ENCODE results near the gene POC1B. TPM values are rescaled to one million over a fixed set of nuclear protein-coding genes. Genes with fewer than 3 reads are reported as not detected.
"Not testable (repeated sequence)": the region's sequence is repeated elsewhere in the genome, so short reads cannot be mapped to it uniquely, and the experiment has no call there.

POC1B gene
- total RNA-seq, 1 experiment from 2014 or later, result 32.9 TPM

DNA sequence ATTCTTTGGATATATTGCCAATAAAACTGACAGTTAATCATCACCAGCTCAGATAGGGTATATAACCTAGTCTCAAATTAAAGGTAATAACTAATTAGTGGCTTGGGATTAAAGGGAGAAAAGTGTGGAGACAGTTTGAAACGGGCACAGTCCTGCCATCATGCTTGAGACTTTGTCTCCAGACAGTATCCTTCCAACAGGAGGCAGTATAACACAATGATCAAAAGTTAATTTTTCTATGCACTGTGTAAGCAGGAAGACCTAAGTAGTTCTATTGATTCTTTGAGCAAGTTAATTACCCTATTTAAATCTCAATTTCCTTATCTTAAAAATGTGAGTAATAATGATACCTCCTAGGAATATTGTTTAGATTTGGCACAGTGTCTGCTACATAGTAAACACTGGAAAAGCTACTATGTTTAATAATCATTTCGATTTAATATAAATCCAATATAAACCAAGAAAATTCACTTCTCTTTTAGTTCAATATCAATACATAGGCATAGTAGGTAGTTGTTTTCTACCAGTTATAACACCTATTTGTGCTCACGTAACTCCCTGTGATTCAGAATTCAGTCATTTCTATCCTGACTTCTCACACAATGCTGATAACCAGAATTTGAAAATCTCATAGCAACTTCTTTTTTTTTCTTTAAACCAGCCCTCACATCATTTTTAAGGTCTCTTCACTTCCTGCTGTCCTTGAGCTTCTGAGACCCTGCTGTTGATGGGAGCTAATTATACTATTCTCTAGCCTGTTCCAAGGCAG lies 54.9 kb downstream of the POC1B start:
- Histone ChIP-seq H3K4me1 (no peaks in the 10 kb centered on the region), H3K36me3 (peaks cover 4% of the 10 kb centered on the region; the same call in 1 of the 2 replicates), H3K27me3 (no peaks in the 10 kb centered on the region), H3K27ac (no peak overlapping the region), H3K9me3 (replicated peaks) (no peaks in the 10 kb centered on the region), H3K4me3 (no peak overlapping the region)
- DNase-seq, result peak in 1 of 2 experiments; percentile 64

- H3K27ac ChIP-seq, result no peak overlapping the region
- DNase-seq, result no peak
- H3K36me3 ChIP-seq, result peaks cover 4% of the 10 kb centered on the region; the same call in 1 of the 2 replicates
- H3K27me3 ChIP-seq, result no peaks in the 10 kb centered on the region
- no peaks in the 10 kb centered on the region for H3K4me1 ChIP-seq
- no peak overlapping the region for H3K4me3 ChIP-seq
- no peaks in the 10 kb centered on the region for H3K9me3 ChIP-seq (replicated peaks)
Measured at GRCh38 chr12:89469361-89469760, 56.5 kb downstream of the POC1B start.

DNA sequence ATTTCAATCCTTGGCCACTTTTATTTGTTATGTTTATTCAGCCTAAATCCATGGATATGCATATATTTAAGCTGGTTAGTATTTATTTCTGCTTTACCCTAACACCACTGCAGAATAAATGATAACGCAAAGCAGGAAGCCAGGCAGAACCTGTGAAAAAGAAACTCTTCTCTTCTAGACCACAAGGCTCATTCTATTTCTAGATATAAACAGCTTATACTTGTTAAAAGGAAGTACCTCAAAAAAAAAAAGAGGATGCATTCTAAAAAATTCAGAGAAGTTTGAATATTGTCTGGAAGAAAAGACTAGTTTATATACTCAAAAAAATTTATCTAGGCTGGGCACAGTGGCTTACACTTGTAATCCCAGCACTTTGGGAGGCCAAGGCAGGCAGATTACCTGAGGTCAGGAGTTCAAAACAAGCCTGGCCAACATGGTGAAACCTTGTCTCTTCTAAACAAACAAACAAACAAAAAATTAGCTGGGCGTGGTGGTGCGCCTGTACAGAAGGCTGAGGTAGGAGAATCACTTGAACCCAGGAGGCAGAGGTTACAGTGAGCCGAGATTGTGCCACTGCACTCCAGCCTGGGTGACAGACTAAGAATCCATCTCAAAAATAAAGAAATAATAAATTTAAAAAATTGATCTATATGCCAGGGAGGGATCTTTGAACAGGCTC lies 57.1 kb downstream of the POC1B start:
- Histone ChIP-seq H3K4me1 (no peaks in the 10 kb centered on the region), H3K27ac (no peak overlapping the region), H3K4me3 (no peak overlapping the region)

DNA sequence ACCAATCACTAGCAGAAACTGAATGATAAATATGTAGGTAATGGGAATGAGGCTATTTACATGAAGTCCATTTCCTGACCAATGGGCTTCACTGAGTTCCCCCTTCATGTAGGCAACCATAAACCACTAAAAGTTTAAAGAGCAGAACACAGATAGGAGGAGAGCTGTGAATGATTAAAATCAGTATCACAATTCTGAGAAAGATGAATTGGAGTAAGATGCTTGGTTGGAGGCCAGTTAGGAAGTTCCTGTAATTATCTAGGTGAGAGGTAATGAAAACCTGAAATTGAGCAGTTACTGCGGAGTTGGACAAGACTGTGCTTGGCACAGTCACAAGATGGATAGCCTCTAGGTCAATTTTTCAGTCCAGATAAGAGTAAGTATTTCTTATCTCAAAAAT lies 57.8 kb downstream of the POC1B start:
- H3K4me3 ChIP-seq, result no peak overlapping the region
- H3K9me3 ChIP-seq (replicated peaks), result no peaks in the 10 kb centered on the region
- no peaks in the 10 kb centered on the region for H3K4me1 ChIP-seq
- no peak for DNase-seq
- no peaks in the 10 kb centered on the region for H3K27me3 ChIP-seq
- peaks cover 4% of the 10 kb centered on the region; the same call in 1 of the 2 replicates for H3K36me3 ChIP-seq
- no peak overlapping the region for H3K27ac ChIP-seq

More for the DNA sequence above, 57.1 kb downstream of the POC1B start:
- no peak for DNase-seq
- Histone ChIP-seq H3K36me3 (peaks cover 4% of the 10 kb centered on the region; the same call in 1 of the 2 replicates), H3K27me3 (no peaks in the 10 kb centered on the region), H3K9me3 (replicated peaks) (no peaks in the 10 kb centered on the region)

GRCh38 chr12:89464974-89465592 lies 60.8 kb downstream of the POC1B start:
- Histone ChIP-seq H3K9me3 (replicated peaks) (no peaks in the 10 kb centered on the region), H3K27ac (no peak overlapping the region), H3K36me3 (peaks cover 6% of the 10 kb centered on the region), H3K4me1 (no peaks in the 10 kb centered on the region), H3K27me3 (no peaks in the 10 kb centered on the region), H3K4me3 (no peak overlapping the region)
- no peak for DNase-seq

- no peak overlapping the region for H3K27ac ChIP-seq
- peaks cover 6% of the 10 kb centered on the region for H3K36me3 ChIP-seq
- no peak overlapping the region for H3K4me3 ChIP-seq
- peak in 1 of 2 experiments; percentile 67 for DNase-seq
- H3K9me3 ChIP-seq (replicated peaks), result no peaks in the 10 kb centered on the region
- no peaks in the 10 kb centered on the region for H3K27me3 ChIP-seq
- peaks cover under 1% of the 10 kb centered on the region; the same call in 1 of the 2 replicates for H3K4me1 ChIP-seq
Measured at GRCh38 chr12:89461649-89462612, 63.9 kb downstream of the POC1B start.

DNA sequence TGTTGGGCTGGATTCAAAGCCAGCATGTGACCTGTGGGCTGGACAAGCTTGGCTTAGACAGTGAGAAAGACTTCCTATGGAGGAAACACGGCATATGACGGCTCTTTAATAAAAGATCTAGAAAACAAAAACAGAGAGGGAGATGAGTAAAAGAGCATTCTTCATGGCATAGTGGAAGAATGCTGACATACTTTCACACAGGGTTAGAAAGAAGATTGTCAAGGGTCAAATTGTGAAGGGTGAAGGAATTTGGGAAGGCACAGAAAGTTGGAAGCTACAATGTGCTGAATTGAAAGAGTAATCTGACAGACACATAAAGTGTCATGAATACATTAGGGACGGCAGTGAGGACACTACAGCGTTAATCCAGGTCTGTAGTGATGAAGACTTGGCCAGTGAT lies 64.7 kb downstream of the POC1B start:
- Histone ChIP-seq H3K4me1 (peaks cover 5% of the 10 kb centered on the region; the same call in 1 of the 2 replicates), H3K27me3 (no peaks in the 10 kb centered on the region), H3K9me3 (replicated peaks) (no peaks in the 10 kb centered on the region), H3K27ac (no peak overlapping the region), H3K36me3 (peaks cover 2% of the 10 kb centered on the region), H3K4me3 (no peak overlapping the region)
- DNase-seq, result no peak

DNA sequence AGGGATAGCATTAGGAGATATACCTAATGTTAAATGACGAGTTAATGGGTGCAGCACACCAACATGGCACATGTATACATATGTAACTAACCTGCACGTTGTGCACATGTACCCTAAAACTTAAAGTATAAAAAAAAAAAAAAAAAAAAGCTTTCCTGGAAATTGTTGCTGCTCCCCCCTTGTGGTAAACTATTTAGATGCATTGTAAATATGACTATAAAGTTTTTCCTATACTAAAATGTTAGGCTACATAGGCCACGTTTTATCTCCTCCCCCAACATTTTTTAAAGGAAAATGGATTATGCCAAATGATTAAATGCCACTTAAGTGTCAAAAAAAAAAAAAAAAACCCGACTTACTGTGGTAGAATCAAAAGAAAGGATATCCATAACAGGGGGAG lies 66.6 kb downstream of the POC1B start:
- H3K27me3 ChIP-seq; H3K27ac ChIP-seq; H3K9me3 ChIP-seq (replicated peaks); H3K4me1 ChIP-seq; DNase-seq; H3K4me3 ChIP-seq; H3K36me3 ChIP-seq: not testable (repeated sequence)

DNA sequence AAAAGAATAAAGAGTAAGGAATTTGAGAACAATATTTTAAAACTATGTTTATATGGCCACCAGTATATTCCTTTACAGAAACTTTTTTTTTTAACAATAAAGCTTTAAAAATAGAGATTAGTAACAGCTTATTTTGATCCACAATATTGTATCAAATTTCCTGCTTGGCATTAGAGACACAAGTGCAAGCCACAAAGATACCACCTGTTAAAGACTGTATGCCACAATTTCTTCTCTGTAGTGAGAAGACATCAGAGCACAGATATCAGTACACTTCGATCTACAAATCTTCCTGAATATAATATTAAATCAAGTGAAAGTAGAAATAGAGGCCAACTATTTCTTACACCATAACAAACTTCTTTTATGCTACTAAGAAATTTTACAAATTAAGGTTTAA lies 69.3 kb downstream of the POC1B start:
- no peaks in the 10 kb centered on the region for H3K27me3 ChIP-seq
- DNase-seq, result peak in 1 of 2 experiments; percentile 51

DNA sequence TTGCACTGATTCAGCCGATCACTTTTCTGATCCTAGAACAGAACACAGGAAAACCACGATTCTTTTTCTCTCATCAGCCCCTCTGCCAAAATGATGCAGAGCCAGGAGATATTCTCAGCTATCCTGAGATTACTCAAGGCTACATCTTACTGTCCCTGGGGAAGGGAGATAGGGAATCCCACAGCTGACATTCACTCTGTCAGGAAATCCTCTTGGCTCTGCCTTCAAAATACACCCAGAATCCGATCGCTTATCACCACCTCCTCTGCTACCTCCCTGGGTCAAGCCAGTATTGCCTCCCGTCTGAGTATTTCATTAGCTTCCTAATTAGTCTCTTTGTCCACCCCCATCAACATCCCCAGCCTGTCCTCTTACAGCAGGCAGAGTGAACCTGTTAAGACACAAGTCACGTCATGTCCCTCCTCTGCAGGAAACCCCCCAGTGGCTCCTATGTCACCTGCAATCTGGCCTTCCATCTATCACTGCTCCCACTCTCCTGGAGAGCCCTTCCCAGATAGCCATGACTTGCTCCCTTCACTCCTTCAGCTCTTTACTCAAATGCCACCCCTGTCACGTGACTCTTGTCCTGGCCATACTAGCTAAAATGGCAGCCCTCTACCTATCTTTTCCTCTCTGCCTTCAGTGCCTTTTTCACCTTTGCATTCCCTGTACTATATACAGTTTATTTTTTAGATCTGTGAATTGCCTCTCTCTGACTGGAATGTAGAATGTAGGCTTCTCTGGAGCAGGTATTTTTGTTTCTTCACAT lies 71.6 kb downstream of the POC1B start:
- Histone ChIP-seq H3K4me3 (no peak overlapping the region), H3K36me3 (no peaks in the 10 kb centered on the region; the same call in 1 of the 2 replicates), H3K4me1 (peaks cover 29% of the 10 kb centered on the region), H3K27ac (no peak overlapping the region), H3K27me3 (no peaks in the 10 kb centered on the region), H3K9me3 (replicated peaks) (no peaks in the 10 kb centered on the region)
- DNase-seq, result no peak

More for the DNA sequence above, 69.3 kb downstream of the POC1B start:
- Histone ChIP-seq H3K27ac (no peak overlapping the region), H3K4me1 (peaks cover 15% of the 10 kb centered on the region), H3K9me3 (replicated peaks) (no peaks in the 10 kb centered on the region), H3K36me3 (peaks cover 2% of the 10 kb centered on the region), H3K4me3 (no peak overlapping the region)

GRCh38 chr12:89453121-89453978 lies 72.5 kb downstream of the POC1B start:
- H3K27ac ChIP-seq, result no peak overlapping the region
- no peaks in the 10 kb centered on the region for H3K27me3 ChIP-seq
- no peaks in the 10 kb centered on the region for H3K9me3 ChIP-seq (replicated peaks)
- DNase-seq, result no peak
- peaks cover 29% of the 10 kb centered on the region for H3K4me1 ChIP-seq
- H3K4me3 ChIP-seq, result no peak overlapping the region
- no peaks in the 10 kb centered on the region; the same call in 1 of the 2 replicates for H3K36me3 ChIP-seq

- H3K27me3 ChIP-seq, result no peaks in the 10 kb centered on the region
- H3K27ac ChIP-seq, result peak overlapping the region; percentile 51
- peak overlapping the region; percentile 34 for H3K4me3 ChIP-seq
- H3K4me1 ChIP-seq, result peaks cover 28% of the 10 kb centered on the region
- H3K36me3 ChIP-seq, result no peaks in the 10 kb centered on the region; the same call in 1 of the 2 replicates
- DNase-seq, result peak; percentile 80 to 85
- H3K9me3 ChIP-seq (replicated peaks), result no peaks in the 10 kb centered on the region
Measured at GRCh38 chr12:89451841-89452251, 74.0 kb downstream of the POC1B start.

GRCh38 chr12:89450907-89451306 lies 74.9 kb downstream of the POC1B start:
- peak overlapping the region; percentile 51 for H3K27ac ChIP-seq
- H3K36me3 ChIP-seq, result no peaks in the 10 kb centered on the region
- peak in 1 of 2 experiments; percentile 26 for DNase-seq
- H3K4me1 ChIP-seq, result peaks cover 24% of the 10 kb centered on the region
- H3K9me3 ChIP-seq (replicated peaks), result no peaks in the 10 kb centered on the region
- H3K4me3 ChIP-seq, result no peak overlapping the region
- no peaks in the 10 kb centered on the region for H3K27me3 ChIP-seq
